ENCODE data around the gene NBAS.

The NBAS gene

GRCh38 chr2:15177103-15177502, 384.0 kb downstream of the NBAS start:
- H2BK12ac ChIP-seq (ENCODE audit: low read length in 2 of 2), result no peak overlapping the region
- no peak overlapping the region for H3K4me3 ChIP-seq (ENCODE audit: insufficient read depth in 1 of 2, low read depth in 1 of 2, low read length in 2 of 2)
- 91% methylated on average over 6 of the region's 6 CpGs for WGBS
- no peaks in the 10 kb centered on the region for H3K9me3 ChIP-seq (ENCODE audit: control insufficient read depth, low read length)
- H3K23ac ChIP-seq (ENCODE audit: low read length in 2 of 2), result no peak overlapping the region
- H3K4ac ChIP-seq (ENCODE audit: low read depth in 1 of 2, low read length in 2 of 2), result no peak overlapping the region
- H2AFZ ChIP-seq (ENCODE audit: low read depth, low read length), result no peak overlapping the region
- no peak overlapping the region for H4K91ac ChIP-seq (ENCODE audit: low read length)
- H3K18ac ChIP-seq (ENCODE audit: low read depth in 1 of 2, low read length in 2 of 2), result no peak overlapping the region
- H3K79me1 ChIP-seq (replicated peaks; ENCODE audit: low read length, poor library complexity, severe bottlenecking), result peaks cover 4% of the 10 kb centered on the region
- H2BK15ac ChIP-seq (ENCODE audit: low read depth, poor library complexity, severe bottlenecking), result no peak overlapping the region
- H3K9ac ChIP-seq (ENCODE audit: low read length), result no peak overlapping the region
- H2AK5ac ChIP-seq (ENCODE audit: low read length, severe bottlenecking), result no peak overlapping the region
- no peak for DNase-seq
- peaks cover 5 to 33% of the 10 kb centered on the region in 2 experiments for H3K36me3 ChIP-seq (ENCODE audit: control insufficient read depth in 1 of 2, insufficient read depth in 2 of 2, low read depth in 1 of 2, low read length in 2 of 2)
- peak overlapping the region; percentile 9 for H3K27ac ChIP-seq (ENCODE audit: low read length, poor library complexity, severe bottlenecking)
- H3K4me1 ChIP-seq (ENCODE audit: control insufficient read depth, insufficient read depth, low read depth, low read length), result peaks cover 3% of the 10 kb centered on the region
- no peaks in the 10 kb centered on the region for H3K27me3 ChIP-seq (ENCODE audit: control insufficient read depth in 1 of 2, insufficient read depth in 1 of 2, low read length in 2 of 2)
- peak overlapping the region; percentile 10 for H3K4me2 ChIP-seq (ENCODE audit: low read length, poor library complexity, severe bottlenecking)
- no peak overlapping the region for H2BK120ac ChIP-seq (ENCODE audit: low read depth, low read length)
- H4K8ac ChIP-seq (ENCODE audit: low read length), result no peak overlapping the region
- H2BK5ac ChIP-seq (ENCODE audit: low read depth, low read length, poor library complexity, severe bottlenecking), result no peak overlapping the region
- no peak overlapping the region for H3K14ac ChIP-seq (ENCODE audit: low read length in 2 of 2)

- no peak overlapping the region for H2BK15ac ChIP-seq (ENCODE audit: low read depth, poor library complexity, severe bottlenecking)
- no peak for DNase-seq
- H3K18ac ChIP-seq (ENCODE audit: low read depth in 1 of 2, low read length in 2 of 2), result no peak overlapping the region
- no peaks in the 10 kb centered on the region for H3K27me3 ChIP-seq (ENCODE audit: control insufficient read depth in 1 of 2, insufficient read depth in 1 of 2, low read length in 2 of 2)
- peaks cover 3% of the 10 kb centered on the region for H3K79me1 ChIP-seq (replicated peaks; ENCODE audit: low read length, poor library complexity, severe bottlenecking)
- no peak overlapping the region for H3K4ac ChIP-seq (ENCODE audit: low read depth in 1 of 2, low read length in 2 of 2)
- no peak overlapping the region for H2BK12ac ChIP-seq (ENCODE audit: low read length in 2 of 2)
- peaks cover under 1 to 33% of the 10 kb centered on the region in 2 experiments for H3K36me3 ChIP-seq (ENCODE audit: control insufficient read depth in 1 of 2, insufficient read depth in 2 of 2, low read depth in 1 of 2, low read length in 2 of 2)
- no peak overlapping the region for H2BK5ac ChIP-seq (ENCODE audit: low read depth, low read length, poor library complexity, severe bottlenecking)
- H3K9ac ChIP-seq (ENCODE audit: low read length), result no peak overlapping the region
- no peak overlapping the region for H3K23ac ChIP-seq (ENCODE audit: low read length in 2 of 2)
- peak overlapping the region; percentile 9 for H3K27ac ChIP-seq (ENCODE audit: low read length, poor library complexity, severe bottlenecking)
- no peak overlapping the region for H2AFZ ChIP-seq (ENCODE audit: low read depth, low read length)
- no peak overlapping the region for H2BK120ac ChIP-seq (ENCODE audit: low read depth, low read length)
- no peak overlapping the region for H2AK5ac ChIP-seq (ENCODE audit: low read length, severe bottlenecking)
- H3K9me3 ChIP-seq (ENCODE audit: control insufficient read depth, low read length), result no peaks in the 10 kb centered on the region
- no peak overlapping the region for H3K4me3 ChIP-seq (ENCODE audit: insufficient read depth in 1 of 2, low read depth in 1 of 2, low read length in 2 of 2)
- H4K8ac ChIP-seq (ENCODE audit: low read length), result no peak overlapping the region
- no peak overlapping the region for H3K4me2 ChIP-seq (ENCODE audit: low read length, poor library complexity, severe bottlenecking)
- peaks cover 3% of the 10 kb centered on the region for H3K4me1 ChIP-seq (ENCODE audit: control insufficient read depth, insufficient read depth, low read depth, low read length)
- no peak overlapping the region for H3K14ac ChIP-seq (ENCODE audit: low read length in 2 of 2)
- H4K91ac ChIP-seq (ENCODE audit: low read length), result no peak overlapping the region
- WGBS, result no CpG with 5 or more reads among the region's 1 CpG
These were observed 384.5 kb downstream of the NBAS start for GRCh38 chr2:15176604-15177003.

- no peak overlapping the region for H2AFZ ChIP-seq (ENCODE audit: low read depth, low read length)
- no peak overlapping the region for H4K91ac ChIP-seq (ENCODE audit: low read length)
- H3K27me3 ChIP-seq (ENCODE audit: control insufficient read depth in 1 of 2, insufficient read depth in 1 of 2, low read length in 2 of 2), result no peaks in the 10 kb centered on the region
- no peak overlapping the region for H3K4ac ChIP-seq (ENCODE audit: low read depth in 1 of 2, low read length in 2 of 2)
- DNase-seq, result no peak
- H2AK5ac ChIP-seq (ENCODE audit: low read length, severe bottlenecking), result no peak overlapping the region
- WGBS, result no CpG with 5 or more reads among the region's 2 CpGs
- peaks cover 10% of the 10 kb centered on the region for H3K4me1 ChIP-seq (ENCODE audit: control insufficient read depth, insufficient read depth, low read depth, low read length)
- H2BK12ac ChIP-seq (ENCODE audit: low read length in 2 of 2), result no peak overlapping the region
- H2BK15ac ChIP-seq (ENCODE audit: low read depth, poor library complexity, severe bottlenecking), result no peak overlapping the region
- no peaks in the 10 kb centered on the region for H3K79me1 ChIP-seq (replicated peaks; ENCODE audit: low read length, poor library complexity, severe bottlenecking)
- H3K27ac ChIP-seq (ENCODE audit: low read length, poor library complexity, severe bottlenecking), result no peak overlapping the region
- H3K36me3 ChIP-seq (ENCODE audit: control insufficient read depth in 1 of 2, insufficient read depth in 2 of 2, low read depth in 1 of 2, low read length in 2 of 2), result peaks cover 0 to 33% of the 10 kb centered on the region in 2 experiments
- no peak overlapping the region for H2BK120ac ChIP-seq (ENCODE audit: low read depth, low read length)
- H3K23ac ChIP-seq (ENCODE audit: low read length in 2 of 2), result no peak overlapping the region
- no peak overlapping the region for H3K4me2 ChIP-seq (ENCODE audit: low read length, poor library complexity, severe bottlenecking)
- no peak overlapping the region for H3K14ac ChIP-seq (ENCODE audit: low read length in 2 of 2)
- no peak overlapping the region for H4K8ac ChIP-seq (ENCODE audit: low read length)
- H2BK5ac ChIP-seq (ENCODE audit: low read depth, low read length, poor library complexity, severe bottlenecking), result no peak overlapping the region
- H3K9me3 ChIP-seq (ENCODE audit: control insufficient read depth, low read length), result no peaks in the 10 kb centered on the region
- no peak overlapping the region for H3K18ac ChIP-seq (ENCODE audit: low read depth in 1 of 2, low read length in 2 of 2)
- no peak overlapping the region for H3K4me3 ChIP-seq (ENCODE audit: insufficient read depth in 1 of 2, low read depth in 1 of 2, low read length in 2 of 2)
- H3K9ac ChIP-seq (ENCODE audit: low read length), result no peak overlapping the region
These were observed 386.6 kb downstream of the NBAS start for GRCh38 chr2:15174567-15174966.

GRCh38 chr2:15173501-15173900, 387.6 kb downstream of the NBAS start:
- Histone ChIP-seq H2BK120ac (ENCODE audit: low read depth, low read length) (no peak overlapping the region), H2BK15ac (ENCODE audit: low read depth, poor library complexity, severe bottlenecking) (no peak overlapping the region), H3K27me3 (ENCODE audit: control insufficient read depth in 1 of 2, insufficient read depth in 1 of 2, low read length in 2 of 2) (no peaks in the 10 kb centered on the region), H3K18ac (ENCODE audit: low read depth in 1 of 2, low read length in 2 of 2) (no peak overlapping the region), H4K8ac (ENCODE audit: low read length) (no peak overlapping the region), H3K4me2 (ENCODE audit: low read length, poor library complexity, severe bottlenecking) (no peak overlapping the region), H3K23ac (ENCODE audit: low read length in 2 of 2) (no peak overlapping the region), H2BK12ac (ENCODE audit: low read length in 2 of 2) (no peak overlapping the region), H2AFZ (ENCODE audit: low read depth, low read length) (no peak overlapping the region), H3K79me1 (replicated peaks; ENCODE audit: low read length, poor library complexity, severe bottlenecking) (no peaks in the 10 kb centered on the region), H3K4me3 (ENCODE audit: insufficient read depth in 1 of 2, low read depth in 1 of 2, low read length in 2 of 2) (no peak overlapping the region), H4K91ac (ENCODE audit: low read length) (no peak overlapping the region), H3K4ac (ENCODE audit: low read depth in 1 of 2, low read length in 2 of 2) (no peak overlapping the region), H2BK5ac (ENCODE audit: low read depth, low read length, poor library complexity, severe bottlenecking) (no peak overlapping the region), H3K9me3 (ENCODE audit: control insufficient read depth, low read length) (no peaks in the 10 kb centered on the region), H3K14ac (ENCODE audit: low read length in 2 of 2) (no peak overlapping the region), H3K36me3 (ENCODE audit: control insufficient read depth in 1 of 2, insufficient read depth in 2 of 2, low read depth in 1 of 2, low read length in 2 of 2) (peaks cover 0 to 27% of the 10 kb centered on the region in 2 experiments), H3K27ac (ENCODE audit: low read length, poor library complexity, severe bottlenecking) (no peak overlapping the region), H2AK5ac (ENCODE audit: low read length, severe bottlenecking) (no peak overlapping the region), H3K4me1 (ENCODE audit: control insufficient read depth, insufficient read depth, low read depth, low read length) (peaks cover 10% of the 10 kb centered on the region), H3K9ac (ENCODE audit: low read length) (no peak overlapping the region)
- DNase-seq, result no peak
- 97% methylated on average over 6 of the region's 8 CpGs for WGBS
